Measurements from ENCODE around the gene HOTAIR. TPM values are rescaled to one million over a fixed set of nuclear protein-coding genes. Genes with fewer than 3 reads are reported as not detected.

HOTAIR gene
- total RNA-seq, 1 experiment from 2014 or later = not detected

DNA sequence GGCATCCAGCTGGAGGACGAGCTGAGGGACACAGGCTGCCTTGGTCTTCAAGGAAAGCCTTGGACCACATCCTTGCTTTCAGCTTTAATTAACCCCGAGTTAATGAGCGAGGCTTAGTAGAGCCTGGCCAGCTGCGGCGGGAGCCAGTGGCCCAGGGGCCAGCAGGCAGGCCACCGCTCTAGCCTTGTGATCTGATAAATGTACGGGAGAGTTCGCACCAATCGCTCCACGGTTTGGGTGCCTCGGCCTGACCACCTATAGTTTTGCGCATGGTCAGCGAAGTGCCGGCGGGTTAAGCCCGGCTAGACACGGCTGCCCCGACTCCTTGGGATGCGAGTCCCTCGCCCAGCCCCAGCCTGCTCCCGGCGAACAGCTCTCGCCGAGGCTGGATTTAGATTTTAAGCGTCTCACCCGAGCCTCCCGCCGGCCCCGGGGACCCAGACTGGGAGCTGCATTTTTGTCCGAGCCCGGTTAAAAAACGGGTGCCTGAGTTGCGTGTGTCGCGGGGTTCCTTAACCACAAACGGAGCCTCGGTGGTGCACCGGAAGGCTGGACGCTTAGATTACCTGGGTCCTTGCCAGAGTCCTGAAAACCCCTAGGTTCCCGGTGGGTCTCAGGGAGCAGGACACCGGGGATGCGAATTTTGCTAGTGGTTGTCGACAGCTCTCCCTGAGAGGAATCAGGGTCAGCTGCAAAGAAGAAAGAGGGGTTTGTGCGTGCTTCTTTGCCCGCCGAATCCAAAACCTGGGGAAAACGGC lies 23.0 kb downstream of the HOTAIR start:
- BruUV-seq (replicated peaks) = no TSS peak
- H3K9me3 Mint-ChIP-seq (ENCODE audit: low read depth, unreplicated experiment) = no peaks in the 10 kb centered on the region
- no peak for DNase-seq
- H3K36me3 Mint-ChIP-seq (ENCODE audit: insufficient read depth, unreplicated experiment) = no peaks in the 10 kb centered on the region
- no peak overlapping the region for H3K27ac Mint-ChIP-seq (ENCODE audit: unreplicated experiment)
- no peak overlapping the region for H3K4me3 Mint-ChIP-seq (ENCODE audit: low read depth, unreplicated experiment)
- TF ChIP-seq CTCF (IDR thresholded peaks at IDR 0.05; ENCODE audit: unreplicated experiment) = no peak
- peaks cover 9% of the 10 kb centered on the region for H3K4me1 Mint-ChIP-seq (ENCODE audit: low read depth, unreplicated experiment)
- H3K27me3 Mint-ChIP-seq (ENCODE audit: unreplicated experiment) = peaks cover 100% of the 10 kb centered on the region
- intact Hi-C loops (cut with micrococcal nuclease; ENCODE audit: unreplicated experiment) = no loop called here
- CTCF ChIA-PET = no interaction called here

- no TSS peak for BruUV-seq (replicated peaks)
These were observed 23.8 kb downstream of the HOTAIR start for GRCh38 chr12:53950789-53951576.

DNA sequence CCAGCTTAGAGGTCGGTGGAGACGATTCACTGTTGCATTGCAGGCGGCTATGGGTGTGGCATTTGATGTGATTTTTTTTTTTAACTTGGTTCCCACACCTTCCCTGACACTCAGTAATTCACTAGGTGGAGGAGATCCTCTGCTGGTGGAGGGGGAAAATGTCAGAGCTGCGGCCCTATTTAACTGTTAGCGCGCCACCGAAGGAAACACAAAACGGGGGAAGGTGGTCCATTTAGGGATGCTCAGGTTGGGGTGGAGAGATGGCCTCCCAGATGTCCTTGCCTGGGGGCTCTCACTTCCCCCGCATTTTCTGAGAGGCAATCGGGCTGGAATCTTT lies 24.3 kb downstream of the HOTAIR start:
- Mint-ChIP-seq H3K4me1 (ENCODE audit: low read depth, unreplicated experiment) (peaks cover 9% of the 10 kb centered on the region), H3K9me3 (ENCODE audit: low read depth, unreplicated experiment) (no peaks in the 10 kb centered on the region), H3K27me3 (ENCODE audit: unreplicated experiment) (peaks cover 100% of the 10 kb centered on the region), H3K27ac (ENCODE audit: unreplicated experiment) (no peak overlapping the region), H3K4me3 (ENCODE audit: low read depth, unreplicated experiment) (no peak overlapping the region), H3K36me3 (ENCODE audit: insufficient read depth, unreplicated experiment) (no peaks in the 10 kb centered on the region)
- intact Hi-C loops (cut with micrococcal nuclease; ENCODE audit: unreplicated experiment) = no loop called here
- DNase-seq = no peak
- no TSS peak for BruUV-seq (replicated peaks)
- CTCF ChIA-PET = interaction anchor here (1.0 to 1.2 kb wide), 2 partner anchors 8 to 152 kb away, joined by 3 read pairs; no protein-coding TSS in a partner anchor
- TF ChIP-seq CTCF (IDR thresholded peaks at IDR 0.05; ENCODE audit: unreplicated experiment) = no peak

More at GRCh38 chr12:53950789-53951576, 23.8 kb downstream of the HOTAIR start:
- no peak overlapping the region for H3K4me3 Mint-ChIP-seq (ENCODE audit: low read depth, unreplicated experiment)
- H3K27ac Mint-ChIP-seq (ENCODE audit: unreplicated experiment) = no peak overlapping the region
- H3K27me3 Mint-ChIP-seq (ENCODE audit: unreplicated experiment) = peaks cover 100% of the 10 kb centered on the region
- CTCF ChIA-PET = interaction anchor here (0.6 to 1.2 kb wide), 3 partner anchors 7 to 153 kb away, joined by 3 to 5 read pairs (median 3); no protein-coding TSS in a partner anchor
- intact Hi-C loops (cut with micrococcal nuclease; ENCODE audit: unreplicated experiment) = no loop called here
- H3K9me3 Mint-ChIP-seq (ENCODE audit: low read depth, unreplicated experiment) = no peaks in the 10 kb centered on the region
- TF ChIP-seq CTCF (IDR thresholded peaks at IDR 0.05; ENCODE audit: unreplicated experiment) = no peak
- peaks cover 9% of the 10 kb centered on the region for H3K4me1 Mint-ChIP-seq (ENCODE audit: low read depth, unreplicated experiment)
- no peaks in the 10 kb centered on the region for H3K36me3 Mint-ChIP-seq (ENCODE audit: insufficient read depth, unreplicated experiment)
- DNase-seq = no peak

DNA sequence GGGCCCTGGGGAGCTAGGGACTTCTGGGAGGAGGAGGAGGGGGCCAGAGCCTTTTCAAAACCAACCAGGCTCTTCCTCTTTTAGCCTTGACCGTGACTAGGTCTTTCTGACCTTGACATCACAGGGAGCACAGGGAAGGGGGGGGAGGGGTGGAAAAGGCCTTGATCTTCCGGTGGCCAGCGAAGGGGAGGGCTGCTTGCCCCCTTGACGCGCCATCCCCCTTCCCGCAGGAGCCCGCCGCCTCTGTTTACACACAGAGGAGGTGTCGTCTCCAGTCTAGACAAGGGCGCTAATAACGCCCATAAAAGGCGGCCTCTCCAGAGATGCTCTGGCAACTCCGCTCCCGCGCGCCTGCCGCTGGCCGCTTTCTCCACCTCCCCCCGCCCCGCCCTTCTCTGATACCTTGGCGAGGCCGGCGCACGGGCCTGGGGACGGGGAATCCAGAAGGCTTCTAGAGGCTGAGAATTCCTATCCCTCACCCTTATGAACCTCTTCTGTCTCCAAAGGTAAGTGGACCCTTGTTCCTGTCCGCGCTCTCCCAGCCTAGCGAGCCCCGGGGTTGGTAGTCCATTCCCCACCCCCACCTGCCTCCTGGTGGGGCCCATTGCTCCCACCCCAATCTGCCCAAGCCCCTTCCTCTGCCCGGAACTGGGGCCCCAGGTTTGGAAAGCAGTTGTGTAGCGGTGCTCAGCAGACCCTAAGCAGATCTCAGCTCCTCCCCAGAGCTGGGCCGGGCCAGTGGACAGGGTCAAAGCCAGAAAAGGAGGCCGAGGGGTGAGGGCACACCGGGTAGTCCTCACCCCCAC lies 24.9 kb downstream of the HOTAIR start:
- Mint-ChIP-seq H3K4me3 (ENCODE audit: low read depth, unreplicated experiment) (no peak overlapping the region), H3K27me3 (ENCODE audit: unreplicated experiment) (peaks cover 100% of the 10 kb centered on the region), H3K36me3 (ENCODE audit: insufficient read depth, unreplicated experiment) (no peaks in the 10 kb centered on the region), H3K27ac (ENCODE audit: unreplicated experiment) (no peak overlapping the region), H3K9me3 (ENCODE audit: low read depth, unreplicated experiment) (no peaks in the 10 kb centered on the region), H3K4me1 (ENCODE audit: low read depth, unreplicated experiment) (peaks cover 9% of the 10 kb centered on the region)
- intact Hi-C loops (cut with micrococcal nuclease; ENCODE audit: unreplicated experiment) = no loop called here
- CTCF ChIA-PET = interaction anchor here (1.0 to 1.2 kb wide), 2 partner anchors 8 to 152 kb away, joined by 3 read pairs; no protein-coding TSS in a partner anchor
- no peak for DNase-seq
- BruUV-seq (replicated peaks) = no TSS peak
- TF ChIP-seq CTCF (IDR thresholded peaks at IDR 0.05; ENCODE audit: unreplicated experiment) = no peak

All from Calu3 (cell line).